Smooth muscle cell of bladder (primary cell): ENCODE results near the gene GNB1L. TPM values are rescaled to one million over a fixed set of nuclear protein-coding genes. Genes with fewer than 3 reads are reported as not detected.

ENCODE experiments used
- total RNA-seq: library from RNA; depleted of rRNA; stranded (reverse); fragments of >200 nt; gene quantifications from 2 replicates; pipeline ENCODE4 v1.2.3, GENCODE V29; 2014

Gene GNB1L, protein sequence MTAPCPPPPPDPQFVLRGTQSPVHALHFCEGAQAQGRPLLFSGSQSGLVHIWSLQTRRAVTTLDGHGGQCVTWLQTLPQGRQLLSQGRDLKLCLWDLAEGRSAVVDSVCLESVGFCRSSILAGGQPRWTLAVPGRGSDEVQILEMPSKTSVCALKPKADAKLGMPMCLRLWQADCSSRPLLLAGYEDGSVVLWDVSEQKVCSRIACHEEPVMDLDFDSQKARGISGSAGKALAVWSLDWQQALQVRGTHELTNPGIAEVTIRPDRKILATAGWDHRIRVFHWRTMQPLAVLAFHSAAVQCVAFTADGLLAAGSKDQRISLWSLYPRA
- total RNA-seq = 4.4 and 5.2 TPM in 2 replicates

GRCh38 chr22:19854778-19855503 lies at the start of gene GNB1L, which contains the start of gene RTL10:
Gene GNB1L (minus strand): TSS chr22:19854874. CDS start chr22:19821355, 33,519 bp downstream.
Gene RTL10 (minus strand): TSS chr22:19854874. CDS start chr22:19852261, 2,613 bp downstream.

DNA sequence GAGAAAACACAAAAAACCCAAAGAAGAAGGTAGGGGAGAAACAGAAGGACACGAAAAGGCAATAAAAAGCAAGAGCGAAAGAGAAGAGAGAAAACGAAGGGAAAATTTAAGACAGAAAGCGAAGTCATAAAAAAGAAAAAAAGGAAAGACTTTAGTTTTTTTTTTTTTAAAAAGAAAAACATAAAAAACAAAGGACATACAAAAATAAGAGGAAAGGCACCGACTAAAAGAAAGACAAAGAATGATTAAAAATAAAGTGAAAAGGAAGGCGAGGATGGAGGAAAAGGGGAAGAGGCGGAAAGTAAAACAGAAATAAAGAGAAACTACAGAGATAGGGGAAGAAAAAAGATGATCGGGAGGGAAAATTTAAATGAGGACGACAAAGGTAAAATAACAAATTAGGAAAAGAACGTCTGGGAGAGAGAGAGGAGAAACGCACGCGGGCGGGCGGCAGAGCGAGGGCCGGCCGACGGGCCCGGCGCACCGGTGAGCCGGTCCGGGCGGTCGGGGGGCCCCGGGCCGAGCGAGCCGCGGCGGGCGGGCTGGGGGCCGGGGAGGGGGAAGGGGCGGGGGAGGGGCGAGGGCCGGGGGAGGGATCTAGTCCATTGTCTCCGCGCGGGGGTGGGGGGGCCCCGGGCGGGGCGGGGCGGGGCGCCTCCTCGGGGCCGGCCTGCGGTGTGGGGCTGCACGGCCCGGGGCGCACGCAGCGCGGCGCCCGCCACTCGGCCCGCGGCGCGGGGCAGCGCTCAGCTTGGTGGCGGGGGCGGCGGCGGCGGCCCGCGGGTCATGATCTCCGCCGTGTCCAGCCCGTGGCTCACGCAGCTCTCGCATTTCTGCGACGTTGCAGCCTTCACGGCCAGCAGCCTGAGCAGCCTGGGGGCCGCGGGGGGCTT lies 94.4 kb downstream of the GNB1L start, which contains the start of gene TBX1:
TSS of gene TBX1 (plus strand) at position 721 of the 893 bp plus-strand sequence. CDS start at position 787, 66 bp downstream.

Other genes with a start within 250 kb of the GNB1L start
- 10.0 and 22.6 TPM in 2 replicates for gene SEPTIN5, start 140.4 kb downstream of the GNB1L start, total RNA-seq
- 1.00 and 1.5 TPM in 2 replicates for gene GP1BB, start 131.3 kb downstream of the GNB1L start, total RNA-seq
- gene TBX1, start 94.1 kb downstream of the GNB1L start, total RNA-seq = not detected in 2 replicates
- gene RTL10, start within 50 bp of the GNB1L start, total RNA-seq = 5.7 and 8.0 TPM in 2 replicates
- 237 and 344 TPM in 2 replicates for gene COMT, start 86.9 kb upstream of the GNB1L start, total RNA-seq
- 18.5 and 21.9 TPM in 2 replicates for gene TXNRD2, start 86.9 kb upstream of the GNB1L start, total RNA-seq
- 4.1 and 4.8 TPM in 2 replicates for gene ARVCF, start 161.9 kb upstream of the GNB1L start, total RNA-seq
- 42.0 and 49.8 TPM in 2 replicates for gene TANGO2, start 166.2 kb upstream of the GNB1L start, total RNA-seq
- gene DGCR8, start 225.4 kb upstream of the GNB1L start, total RNA-seq = 26.0 and 29.5 TPM in 2 replicates